GM18951 (cell line): ENCODE results near the gene SLCO2B1.

Experiments used
- POLR2A ChIP-seq: IDR thresholded peaks from 4 replicates; pipeline ENCODE4 v1.6.1; 2011; ENCODE audit warnings: mild to moderate bottlenecking; ENCODE audit not compliant: insufficient read length, insufficient read depth; ENCODE audit errors: extremely low read depth
- in situ Hi-C: fragments of 300-500 bp; cut with MboI; formaldehyde crosslinking; loops from one replicate; pipeline ENCODE4 v1.12.0; 2022; ENCODE audit warnings: low sequenced_read_pairs, mixed read lengths, inconsistent platforms; ENCODE audit not compliant: unreplicated experiment

Gene SLCO2B1

DNA sequence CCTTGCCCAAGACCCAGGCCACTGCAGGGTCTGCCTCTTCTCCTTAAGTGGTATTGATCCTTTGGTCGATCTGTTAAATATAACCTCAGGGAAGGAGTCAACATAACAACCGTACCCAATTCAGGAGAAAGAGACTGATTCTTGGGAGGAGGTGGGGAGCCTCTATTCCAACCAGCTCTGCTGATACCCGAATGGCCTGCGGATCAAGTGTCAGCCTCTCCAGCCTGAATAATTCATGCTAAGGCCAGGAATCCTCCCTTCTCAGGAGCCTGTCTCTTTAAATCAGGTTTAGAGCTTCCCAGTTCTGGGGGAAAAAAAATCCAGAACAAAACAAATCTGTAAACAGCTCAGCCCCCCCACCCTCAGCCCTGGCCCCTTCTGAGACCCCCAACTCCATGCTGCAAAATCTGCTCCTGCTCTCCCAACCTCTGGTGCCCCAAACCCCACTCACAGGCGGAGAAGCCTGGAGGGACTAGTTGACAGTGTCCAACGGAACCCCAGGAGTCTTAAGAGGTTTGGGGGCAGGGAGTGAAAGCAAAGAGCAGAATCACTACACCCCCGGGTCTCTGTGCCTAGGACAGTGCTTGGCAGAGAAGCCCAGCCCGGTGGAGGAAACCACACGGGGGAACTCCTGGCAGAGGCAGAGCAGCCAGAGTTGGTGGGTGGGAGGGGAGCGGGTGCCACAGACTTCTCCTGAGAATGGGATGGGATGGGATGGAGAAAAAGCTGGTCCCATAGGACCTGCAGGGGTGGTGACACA is 88.8 kb downstream of the SLCO2B1 start:
- TF ChIP-seq POLR2A, result no peak
- in situ Hi-C loops, result loop anchor here (10.0 kb wide), 1 partner anchor 95 kb away; no protein-coding TSS in a partner anchor

- in situ Hi-C loops, result no loop called here
- TF ChIP-seq POLR2A, result no peak
These were observed 89.6 kb downstream of the SLCO2B1 start, which contains the start of gene TPBGL for GRCh38 chr11:75240311-75241035. TPBGL (plus strand) TSS chr11:75240774; CDS start chr11:75241050, 276 bp downstream.

DNA sequence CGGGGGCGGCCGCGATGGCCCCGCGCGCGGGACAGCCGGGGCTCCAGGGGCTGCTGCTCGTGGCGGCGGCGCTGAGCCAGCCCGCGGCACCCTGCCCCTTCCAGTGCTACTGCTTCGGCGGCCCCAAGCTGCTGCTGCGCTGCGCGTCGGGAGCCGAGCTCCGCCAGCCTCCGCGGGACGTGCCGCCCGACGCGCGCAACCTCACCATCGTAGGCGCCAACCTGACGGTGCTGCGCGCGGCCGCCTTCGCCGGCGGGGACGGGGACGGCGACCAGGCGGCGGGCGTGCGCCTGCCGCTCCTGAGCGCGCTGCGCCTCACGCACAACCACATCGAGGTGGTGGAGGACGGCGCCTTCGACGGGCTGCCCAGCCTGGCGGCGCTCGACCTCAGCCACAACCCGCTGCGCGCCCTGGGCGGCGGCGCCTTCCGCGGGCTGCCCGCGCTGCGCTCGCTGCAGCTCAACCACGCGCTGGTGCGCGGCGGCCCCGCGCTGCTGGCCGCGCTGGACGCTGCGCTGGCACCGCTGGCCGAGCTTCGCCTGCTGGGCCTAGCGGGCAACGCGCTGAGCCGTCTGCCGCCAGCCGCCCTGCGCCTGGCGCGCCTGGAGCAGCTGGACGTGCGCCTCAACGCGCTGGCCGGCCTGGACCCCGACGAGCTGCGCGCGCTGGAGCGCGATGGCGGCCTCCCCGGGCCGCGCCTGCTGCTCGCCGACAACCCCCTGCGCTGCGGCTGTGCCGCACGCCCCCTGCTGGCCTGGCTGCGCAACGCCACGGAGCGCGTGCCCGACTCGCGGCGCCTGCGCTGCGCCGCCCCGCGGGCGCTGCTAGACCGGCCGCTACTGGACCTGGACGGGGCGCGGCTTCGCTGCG is 90.4 kb downstream of the SLCO2B1 start:
- in situ Hi-C loops, result no loop called here
- no peak for TF ChIP-seq POLR2A

GRCh38 chr11:75241906-75242644 is 91.2 kb downstream of the SLCO2B1 start:
- in situ Hi-C loops, result no loop called here
- no peak for TF ChIP-seq POLR2A

DNA sequence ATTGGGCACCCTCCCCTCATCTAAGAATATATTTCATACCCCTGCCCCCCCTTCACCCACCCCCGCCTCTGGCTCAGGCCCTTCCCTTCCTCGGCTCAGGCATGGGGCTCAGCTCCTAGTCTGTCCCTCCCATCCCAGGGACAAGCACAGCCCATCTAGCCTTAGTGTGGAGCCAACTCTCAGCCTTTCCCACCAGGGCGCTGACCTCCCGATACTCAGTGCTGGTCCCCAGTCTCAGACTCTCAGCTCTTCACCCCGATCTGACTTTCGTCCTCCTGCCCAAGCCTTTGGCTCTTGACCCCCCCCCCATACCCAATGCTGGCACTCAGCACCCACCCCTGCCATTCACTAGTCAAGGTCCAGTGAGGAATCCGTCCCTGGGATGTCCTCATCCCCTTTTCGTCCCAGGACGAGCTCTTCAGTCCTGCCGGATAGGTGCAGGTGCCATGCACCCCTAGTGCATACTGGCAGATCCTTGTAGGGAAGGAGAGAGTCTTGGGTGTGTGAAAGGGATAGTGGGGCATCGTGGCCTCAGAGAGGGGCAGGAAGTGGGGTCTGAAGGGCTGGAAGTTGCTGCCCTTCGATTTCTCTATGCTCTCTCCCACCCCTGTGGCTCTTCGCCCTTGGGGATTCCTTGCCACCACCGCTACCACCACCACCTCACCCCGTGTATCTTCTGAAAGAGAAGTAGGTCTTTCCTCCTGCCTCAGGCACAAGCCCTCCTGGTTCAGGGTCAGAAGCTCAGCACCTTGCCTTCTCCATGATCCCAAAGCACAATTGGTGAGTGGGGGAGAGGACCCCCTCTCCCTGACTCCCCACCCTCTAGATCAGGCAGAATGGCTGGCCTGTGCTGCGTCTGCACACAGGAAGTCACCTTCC is 92.1 kb downstream of the SLCO2B1 start:
- in situ Hi-C loops, result no loop called here
- TF ChIP-seq POLR2A, result no peak

DNA sequence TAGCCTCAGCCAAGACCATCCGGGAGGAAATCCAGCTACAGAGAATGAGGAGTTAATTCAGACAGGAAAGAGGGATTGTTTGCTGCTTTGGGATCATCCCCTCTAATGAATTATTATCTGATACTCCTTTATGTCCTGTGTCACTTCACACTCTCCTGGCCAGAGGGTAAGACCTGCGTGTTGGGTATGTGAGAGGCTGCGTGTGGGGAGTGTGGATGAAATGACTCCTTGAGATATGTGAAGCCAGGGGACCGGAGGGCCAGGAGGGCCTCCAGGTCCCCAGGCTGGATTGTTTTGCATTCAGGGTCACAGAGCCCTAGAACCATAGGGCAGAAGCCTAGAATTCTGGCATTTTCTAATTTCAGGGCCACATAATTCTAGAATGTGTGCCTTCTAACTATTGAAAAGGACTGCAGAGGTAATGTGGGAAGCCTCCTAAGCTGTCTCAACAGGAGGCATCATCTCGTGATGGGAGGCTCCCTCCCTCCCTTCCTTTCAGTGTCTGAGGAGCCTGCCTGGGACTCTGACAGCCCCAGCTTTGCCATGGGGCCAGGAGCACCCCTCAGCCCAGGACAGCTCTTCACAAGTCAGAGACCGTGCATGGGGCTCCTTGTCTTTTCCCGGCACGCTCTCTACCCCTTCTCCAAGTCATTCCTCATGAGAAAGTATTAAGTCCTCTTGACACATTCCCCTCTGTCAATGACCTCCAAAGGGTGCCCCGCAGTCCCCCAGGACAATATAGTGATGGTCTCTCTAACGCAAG is 93.3 kb downstream of the SLCO2B1 start:
- in situ Hi-C loops, result no loop called here
- TF ChIP-seq POLR2A, result no peak

GRCh38 chr11:75245356-75246005 is 94.6 kb downstream of the SLCO2B1 start:
- TF ChIP-seq POLR2A, result no peak
- in situ Hi-C loops, result no loop called here

- no peak for TF ChIP-seq POLR2A
- in situ Hi-C loops, result no loop called here
These were observed 95.2 kb downstream of the SLCO2B1 start for GRCh38 chr11:75246006-75246670.

DNA sequence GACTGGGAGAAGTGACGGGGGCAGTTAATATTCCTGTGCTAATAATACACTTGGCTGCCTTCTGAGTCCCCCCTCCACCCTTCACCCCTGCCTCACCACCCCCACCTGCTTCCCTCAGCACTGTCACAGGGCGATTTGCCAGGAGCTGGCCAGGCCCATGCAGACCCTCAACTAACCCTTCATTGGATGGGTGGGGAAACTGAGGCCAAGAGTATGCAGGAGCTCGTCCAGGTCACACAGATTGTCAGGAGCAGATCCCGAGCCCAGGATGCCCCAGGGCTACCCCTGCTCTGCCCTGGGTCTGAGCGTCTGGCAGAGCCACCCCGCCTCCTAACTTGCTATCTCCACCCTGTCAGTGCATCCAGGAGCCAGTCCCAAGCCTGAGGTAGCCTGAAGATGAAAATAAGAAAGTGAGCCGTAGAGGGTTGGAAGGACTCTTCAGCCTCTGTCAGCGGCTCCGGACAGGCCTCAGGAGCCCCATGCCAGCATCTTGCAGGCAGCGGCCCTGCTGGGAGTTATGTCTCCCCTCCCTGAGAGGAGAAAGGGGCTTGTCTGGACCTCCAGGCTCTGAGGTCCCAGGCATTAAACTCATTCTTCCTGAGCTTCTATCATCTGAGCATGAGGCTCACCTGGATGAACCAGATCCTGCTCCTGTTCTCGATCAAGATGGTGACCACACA is 95.9 kb downstream of the SLCO2B1 start:
- in situ Hi-C loops, result no loop called here
- TF ChIP-seq POLR2A, result no peak

- in situ Hi-C loops, result no loop called here
- no peak for TF ChIP-seq POLR2A
These were observed 98.0 kb downstream of the SLCO2B1 start for GRCh38 chr11:75248924-75249256.
